Measurements from ENCODE around the gene CEP104. TPM values are rescaled to one million over a fixed set of nuclear protein-coding genes. Genes with fewer than 3 reads are reported as not detected.

Gene CEP104
- total RNA-seq, 1 donor from 2014 or later, result 40.3 TPM

GRCh38 chr1:3768811-3769390 is 88.1 kb downstream of the CEP104 start:
- H3K27ac Mint-ChIP-seq (ENCODE audit: unreplicated experiment), result no peak overlapping the region
- no peak overlapping the region for H3K4me3 Mint-ChIP-seq (ENCODE audit: unreplicated experiment)
- no peak for DNase-seq (ENCODE audit: low spot score)

GRCh38 chr1:3767328-3767925 is 89.6 kb downstream of the CEP104 start:
- Mint-ChIP-seq H3K9me3 (ENCODE audit: unreplicated experiment) (no peaks in the 10 kb centered on the region), H3K27ac (ENCODE audit: unreplicated experiment) (no peak overlapping the region), H3K4me1 (ENCODE audit: unreplicated experiment) (no peaks in the 10 kb centered on the region), H3K4me3 (ENCODE audit: unreplicated experiment) (no peak overlapping the region), H3K36me3 (ENCODE audit: low read depth, unreplicated experiment) (no peaks in the 10 kb centered on the region), H3K27me3 (ENCODE audit: unreplicated experiment) (peaks cover 6% of the 10 kb centered on the region)
- no peak for TF ChIP-seq CTCF (IDR thresholded peaks at IDR 0.05; ENCODE audit: unreplicated experiment)
- DNase-seq (ENCODE audit: low spot score), result no peak

More at GRCh38 chr1:3768811-3769390, 88.1 kb downstream of the CEP104 start:
- H3K4me1 Mint-ChIP-seq (ENCODE audit: unreplicated experiment), result no peaks in the 10 kb centered on the region
- H3K36me3 Mint-ChIP-seq (ENCODE audit: low read depth, unreplicated experiment), result no peaks in the 10 kb centered on the region
- H3K27me3 Mint-ChIP-seq (ENCODE audit: unreplicated experiment), result peaks cover 6% of the 10 kb centered on the region
- H3K9me3 Mint-ChIP-seq (ENCODE audit: unreplicated experiment), result no peaks in the 10 kb centered on the region
- TF ChIP-seq CTCF (IDR thresholded peaks at IDR 0.05; ENCODE audit: unreplicated experiment), result no peak

- H3K36me3 Mint-ChIP-seq (ENCODE audit: low read depth, unreplicated experiment), result no peaks in the 10 kb centered on the region
- no peak overlapping the region for H3K27ac Mint-ChIP-seq (ENCODE audit: unreplicated experiment)
- no peak for TF ChIP-seq CTCF (IDR thresholded peaks at IDR 0.05; ENCODE audit: unreplicated experiment)
- H3K4me3 Mint-ChIP-seq (ENCODE audit: unreplicated experiment), result no peak overlapping the region
- no peak for DNase-seq (ENCODE audit: low spot score)
- H3K4me1 Mint-ChIP-seq (ENCODE audit: unreplicated experiment), result no peaks in the 10 kb centered on the region
- peaks cover 12% of the 10 kb centered on the region for H3K27me3 Mint-ChIP-seq (ENCODE audit: unreplicated experiment)
- no peaks in the 10 kb centered on the region for H3K9me3 Mint-ChIP-seq (ENCODE audit: unreplicated experiment)
Measured at GRCh38 chr1:3763351-3764125, 93.5 kb downstream of the CEP104 start.

GRCh38 chr1:3762873-3763228 is 94.2 kb downstream of the CEP104 start:
- no peaks in the 10 kb centered on the region for H3K9me3 Mint-ChIP-seq (ENCODE audit: unreplicated experiment)
- H3K4me1 Mint-ChIP-seq (ENCODE audit: unreplicated experiment), result no peaks in the 10 kb centered on the region
- TF ChIP-seq CTCF (IDR thresholded peaks at IDR 0.05; ENCODE audit: unreplicated experiment), result no peak
- DNase-seq (ENCODE audit: low spot score), result no peak
- H3K27ac Mint-ChIP-seq (ENCODE audit: unreplicated experiment), result no peak overlapping the region
- H3K4me3 Mint-ChIP-seq (ENCODE audit: unreplicated experiment), result no peak overlapping the region
- H3K36me3 Mint-ChIP-seq (ENCODE audit: low read depth, unreplicated experiment), result no peaks in the 10 kb centered on the region
- peaks cover 12% of the 10 kb centered on the region for H3K27me3 Mint-ChIP-seq (ENCODE audit: unreplicated experiment)

Measured in endothelial cell (in vitro differentiated cells).